Endodermal cell (in vitro differentiated cells): ENCODE results near the gene TMEM50A. TPM values are rescaled to one million over a fixed set of nuclear protein-coding genes. Genes with fewer than 3 reads are reported as not detected.
"Not testable (repeated sequence)": the region's sequence is repeated elsewhere in the genome, so short reads cannot be mapped to it uniquely, and the experiment has no call there.

Experiments used
- DNase-seq: peaks from one replicate; pipeline ENCODE4 v3.0.0-alpha.2; 2017
- H3K27ac ChIP-seq: 2 replicates; pipeline ENCODE4 v1.5.1; 2013; ENCODE audit warnings: mild to moderate bottlenecking, low read depth, low read length, moderate library complexity
- H3K27me3 ChIP-seq: 2 replicates; pipeline ENCODE4 v1.6.1; 2013; ENCODE audit warnings: mild to moderate bottlenecking, low read length, moderate library complexity; ENCODE audit not compliant: insufficient read depth, control insufficient read depth, poor library complexity, severe bottlenecking
- H3K36me3 ChIP-seq: 2 replicates; pipeline ENCODE4 v1.7.0; 2013; ENCODE audit warnings: mild to moderate bottlenecking, low read length, moderate library complexity; ENCODE audit not compliant: control insufficient read depth, insufficient read depth
- H3K4me1 ChIP-seq: one replicate; pipeline ENCODE4 v1.7.0; 2013; ENCODE audit warnings: low read length; ENCODE audit not compliant: control insufficient read depth, insufficient read depth
- H3K4me3 ChIP-seq: 2 replicates; pipeline ENCODE4 v1.5.1; 2013; ENCODE audit warnings: mild to moderate bottlenecking, low read length, moderate library complexity
- H3K9ac ChIP-seq: 2 replicates; pipeline ENCODE4 v1.6.1; 2013; ENCODE audit warnings: mild to moderate bottlenecking, low read length, moderate library complexity; ENCODE audit not compliant: poor library complexity, severe bottlenecking; ENCODE audit errors: extremely low read depth
- H3K9me3 ChIP-seq: 2 replicates; pipeline ENCODE4 v1.6.1; 2013; ENCODE audit warnings: mild to moderate bottlenecking, low read length, moderate library complexity; ENCODE audit not compliant: control insufficient read depth
- H3K27ac Mint-ChIP-seq: 2 replicates; pipeline ENCODE4 v1.8.0; 2020; ENCODE audit warnings: mixed read lengths
- H3K27me3 Mint-ChIP-seq: 2 replicates; pipeline ENCODE4 v1.8.0; 2021; ENCODE audit warnings: mild to moderate bottlenecking, mixed read lengths; ENCODE audit not compliant: insufficient read depth
- H3K36me3 Mint-ChIP-seq: 2 replicates; pipeline ENCODE4 v1.8.0; 2020; ENCODE audit warnings: low read depth, mixed read lengths
- H3K4me1 Mint-ChIP-seq: 2 replicates; pipeline ENCODE4 v1.8.0; 2020; ENCODE audit warnings: mixed read lengths
- H3K4me3 Mint-ChIP-seq: 2 replicates; pipeline ENCODE4 v1.8.0; 2020; ENCODE audit warnings: mild to moderate bottlenecking, moderate library complexity, mixed read lengths
- H3K9me3 Mint-ChIP-seq: 2 replicates; pipeline ENCODE4 v1.8.0; 2020; ENCODE audit warnings: mild to moderate bottlenecking, mixed read lengths
- CTCF ChIP-seq: fragments of 200-600 bp; sonication (generic); conservative IDR thresholded peaks from 2 replicates; pipeline ENCODE4 v1.5.0; 2021; ENCODE audit warnings: antibody characterized with exemption, mild to moderate bottlenecking
- WGBS, 2 experiments: methylation state at CpG; one replicate each; pipeline versions ENCODE4 v1.1.5 to v1.1.7; 2013; ENCODE audit warnings: missing lambda C conversion rate in 2 of 2, mixed read lengths in 1 of 2; ENCODE audit not compliant: insufficient coverage in 1 of 2, insufficient read length in 1 of 2; 5-methylcytosine and 5-hydroxymethylcytosine counted together
- total RNA-seq, 2 donors: library from RNA; stranded (reverse); fragmentation: NEBNext Ultra II Directional in 1 of 2; extraction: Animal tissue kit (Norgen Biotek cat#: 25700) in 1 of 2; gene quantifications; 2 replicates in 1 of 2; 3 replicates in 1 of 2; pipeline ENCODE4 v1.2.1, GENCODE V29; 2021

Gene TMEM50A
- total RNA-seq, 2 donors from 2014 or later, result 95.8 to 99.3 TPM

DNA sequence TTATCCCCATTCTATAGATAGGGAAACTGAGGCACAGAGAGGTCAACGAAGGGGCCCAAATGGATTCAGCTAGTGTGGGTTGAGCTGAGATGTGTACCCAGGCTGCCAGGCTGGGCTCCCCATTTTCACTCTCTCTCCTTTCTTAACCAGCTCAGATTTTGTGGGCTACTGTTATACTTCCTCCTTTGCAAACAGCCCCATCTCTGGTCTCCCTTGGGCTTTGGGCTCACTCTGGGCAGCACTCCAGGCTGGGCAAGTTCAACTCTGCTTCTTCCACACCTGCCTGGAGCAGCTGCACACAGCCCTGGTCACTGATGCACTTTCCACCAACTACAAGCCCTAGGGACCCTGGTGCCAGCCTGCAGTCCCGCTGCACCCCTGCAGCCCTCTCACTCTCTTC, 59.9 kb downstream of the TMEM50A start:
- not testable (repeated sequence) for H3K36me3 ChIP-seq, H3K4me3 ChIP-seq, H3K4me3 Mint-ChIP-seq, H3K4me1 ChIP-seq, H3K27me3 ChIP-seq, H3K4me1 Mint-ChIP-seq, H3K9me3 ChIP-seq, H3K36me3 Mint-ChIP-seq, DNase-seq, H3K9me3 Mint-ChIP-seq, H3K27ac Mint-ChIP-seq, H3K9ac ChIP-seq, H3K27ac ChIP-seq
- H3K27me3 Mint-ChIP-seq, result peaks cover 19% of the 10 kb centered on the region
- no CpG with 5 or more reads among the region's 2 CpGs for WGBS, 2 experiments

GRCh38 chr1:25402947-25403803, 65.0 kb downstream of the TMEM50A start:
- H3K9ac ChIP-seq, H3K27ac ChIP-seq, H3K9me3 ChIP-seq, H3K4me3 Mint-ChIP-seq, H3K27me3 ChIP-seq, H3K4me1 ChIP-seq, DNase-seq, H3K4me3 ChIP-seq, H3K9me3 Mint-ChIP-seq, H3K36me3 Mint-ChIP-seq, H3K27ac Mint-ChIP-seq, H3K4me1 Mint-ChIP-seq, H3K36me3 ChIP-seq: not testable (repeated sequence)
- TF ChIP-seq CTCF, result peak; percentile 55
- WGBS, 2 experiments, result 23% methylated on average over 4 of the region's 8 CpGs; no CpG with 5 or more reads in 1 of the 2 experiments
- peaks cover 19% of the 10 kb centered on the region for H3K27me3 Mint-ChIP-seq

GRCh38 chr1:25405731-25406305, 67.7 kb downstream of the TMEM50A start:
- H3K9me3 ChIP-seq, H3K27ac Mint-ChIP-seq, H3K4me1 ChIP-seq, H3K9me3 Mint-ChIP-seq, H3K4me1 Mint-ChIP-seq, H3K36me3 Mint-ChIP-seq, H3K4me3 Mint-ChIP-seq, DNase-seq, H3K4me3 ChIP-seq, H3K27ac ChIP-seq, H3K27me3 ChIP-seq, H3K36me3 ChIP-seq, H3K9ac ChIP-seq: not testable (repeated sequence)
- peaks cover 14% of the 10 kb centered on the region for H3K27me3 Mint-ChIP-seq
- WGBS, 2 experiments, result no CpG with 5 or more reads among the region's 12 CpGs

- not testable (repeated sequence) for H3K36me3 Mint-ChIP-seq, DNase-seq, H3K4me3 Mint-ChIP-seq, H3K36me3 ChIP-seq, H3K4me1 ChIP-seq, H3K27ac ChIP-seq, H3K27ac Mint-ChIP-seq, H3K4me3 ChIP-seq, H3K9ac ChIP-seq, H3K9me3 Mint-ChIP-seq, H3K9me3 ChIP-seq, H3K27me3 ChIP-seq, H3K4me1 Mint-ChIP-seq, H3K27me3 Mint-ChIP-seq
- WGBS, 2 experiments, result 87 to 91% methylated on average over 5 to 6 of the region's 10 CpGs
Observed at GRCh38 chr1:25409641-25410427, 71.7 kb downstream of the TMEM50A start.

Other genes starting within 250 kb of the TMEM50A start
- 10 to 100 TPM; 36.4 to 38.0 TPM for gene SYF2, start 105.8 kb upstream of the TMEM50A start, total RNA-seq
- gene RSRP1, start 90.9 kb upstream of the TMEM50A start, total RNA-seq, result 10 to 100 TPM; 90.3 to 92.5 TPM
- not detected for gene RHD, start 65.8 kb upstream of the TMEM50A start, total RNA-seq
- gene RHCE, start 82.5 kb downstream of the TMEM50A start, total RNA-seq, result under 1 TPM; 0.33 to 0.40 TPM
- gene MACO1, start 92.6 kb downstream of the TMEM50A start, total RNA-seq, result 10 to 100 TPM; 13.1 to 14.1 TPM
- gene LDLRAP1, start 205.3 kb downstream of the TMEM50A start, total RNA-seq, result 10 to 100 TPM; 13.9 to 14.5 TPM